GM19025 (cell line): ENCODE results near the gene NSRP1.
A peak's percentile ranks its signal among the peaks of the same experiment; 100 is the strongest.
"Not testable (repeated sequence)": the region's sequence is repeated elsewhere in the genome, so short reads cannot be mapped to it uniquely, and the experiment has no call there.

Experiments used
- ATAC-seq: cut with Tn5 transposase; IDR thresholded peaks from one replicate; pipeline ENCODE4 v1.9.1; 2021; ENCODE audit warnings: mild to moderate bottlenecking, low read depth, moderate library complexity; ENCODE audit not compliant: unreplicated experiment

Gene NSRP1, protein sequence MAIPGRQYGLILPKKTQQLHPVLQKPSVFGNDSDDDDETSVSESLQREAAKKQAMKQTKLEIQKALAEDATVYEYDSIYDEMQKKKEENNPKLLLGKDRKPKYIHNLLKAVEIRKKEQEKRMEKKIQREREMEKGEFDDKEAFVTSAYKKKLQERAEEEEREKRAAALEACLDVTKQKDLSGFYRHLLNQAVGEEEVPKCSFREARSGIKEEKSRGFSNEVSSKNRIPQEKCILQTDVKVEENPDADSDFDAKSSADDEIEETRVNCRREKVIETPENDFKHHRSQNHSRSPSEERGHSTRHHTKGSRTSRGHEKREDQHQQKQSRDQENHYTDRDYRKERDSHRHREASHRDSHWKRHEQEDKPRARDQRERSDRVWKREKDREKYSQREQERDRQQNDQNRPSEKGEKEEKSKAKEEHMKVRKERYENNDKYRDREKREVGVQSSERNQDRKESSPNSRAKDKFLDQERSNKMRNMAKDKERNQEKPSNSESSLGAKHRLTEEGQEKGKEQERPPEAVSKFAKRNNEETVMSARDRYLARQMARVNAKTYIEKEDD

DNA sequence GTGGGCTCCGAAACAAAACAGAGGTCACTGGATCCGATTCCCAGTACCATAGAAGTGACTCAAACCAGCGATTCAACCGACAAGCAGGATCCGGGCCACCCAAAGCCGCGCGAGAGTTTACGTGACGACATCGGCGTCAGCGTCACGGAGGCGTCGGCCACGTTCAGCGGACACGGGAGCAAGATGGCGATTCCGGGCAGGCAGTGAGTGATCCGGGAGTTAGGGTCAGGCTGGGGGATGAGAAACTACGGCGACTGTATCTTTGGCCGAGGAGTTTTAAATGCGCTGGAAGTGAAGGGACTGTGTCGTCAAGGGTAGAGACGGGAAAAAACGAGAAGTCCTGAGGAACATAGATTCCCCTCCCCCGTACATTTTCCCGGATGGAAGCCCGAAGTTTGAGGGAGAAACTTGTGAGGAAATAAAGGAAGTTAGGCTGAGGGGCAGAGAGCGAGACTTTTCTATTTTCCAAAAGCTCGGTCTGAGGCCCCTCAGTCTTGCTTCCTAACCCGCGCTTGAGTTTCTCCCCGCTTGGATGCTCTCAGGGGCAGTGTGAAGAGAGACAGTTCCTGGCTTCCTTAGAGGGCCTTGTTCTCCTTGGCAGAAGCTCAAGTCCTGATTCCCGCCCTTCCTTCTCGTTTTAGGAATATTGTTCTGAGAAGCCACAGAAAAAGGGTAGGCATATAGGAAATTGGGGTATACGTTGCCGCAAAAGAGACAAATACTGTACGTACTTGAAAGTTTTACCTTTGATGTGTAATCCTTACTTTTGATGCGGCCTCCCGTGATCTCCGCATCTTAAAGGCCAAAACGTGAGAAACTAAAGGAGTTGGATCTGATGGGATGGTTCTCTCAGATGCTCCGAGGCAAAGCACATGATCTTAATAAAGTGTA, at the start of gene NSRP1:
NSRP1 (plus strand) TSS at position 156 of the 891 bp plus-strand sequence; CDS start at position 184, 28 bp downstream.
- ATAC-seq = peak; percentile 81

DNA sequence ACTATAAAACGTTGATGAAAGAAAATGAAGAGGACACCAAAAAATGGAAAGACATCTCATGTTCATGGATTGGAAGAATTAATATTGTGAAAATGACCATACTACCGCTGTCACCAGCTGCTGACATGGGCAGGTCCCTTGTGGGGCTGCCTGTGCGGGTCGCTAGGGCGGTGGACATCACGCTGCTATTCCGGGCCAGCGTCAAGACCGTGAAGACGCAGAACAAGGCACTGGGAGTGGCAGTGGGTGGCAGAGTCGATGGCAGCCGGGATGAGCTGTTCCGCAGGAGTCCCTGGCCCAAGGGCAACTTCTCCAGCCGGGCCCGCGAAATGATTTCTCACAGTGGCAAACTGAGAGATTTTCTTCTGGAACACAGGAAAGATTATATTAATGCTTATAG, 48.2 kb upstream of the NSRP1 start:
- ATAC-seq = no peak

- ATAC-seq = no peak
Measured at GRCh38 chr17:30074254-30074653, 42.4 kb upstream of the NSRP1 start.

DNA sequence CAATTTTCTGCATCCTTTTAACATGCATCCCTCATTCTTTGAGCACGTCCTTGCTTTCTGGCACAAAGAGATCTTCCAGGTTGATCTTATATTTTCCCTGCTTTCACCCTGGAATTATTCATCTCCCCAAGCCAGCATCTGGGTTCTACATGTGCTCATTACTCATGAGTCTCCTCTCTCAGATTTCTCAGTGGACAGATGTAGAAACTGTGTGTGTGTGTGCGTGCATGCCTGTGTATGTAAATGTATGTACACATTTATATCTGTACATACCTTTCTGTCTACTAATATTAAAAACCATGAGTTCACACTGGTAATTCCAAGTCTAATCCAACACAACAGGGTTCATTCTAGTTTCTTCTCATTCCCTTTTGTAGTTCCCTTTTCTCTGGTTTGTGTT, 41.9 kb upstream of the NSRP1 start:
- no peak for ATAC-seq

DNA sequence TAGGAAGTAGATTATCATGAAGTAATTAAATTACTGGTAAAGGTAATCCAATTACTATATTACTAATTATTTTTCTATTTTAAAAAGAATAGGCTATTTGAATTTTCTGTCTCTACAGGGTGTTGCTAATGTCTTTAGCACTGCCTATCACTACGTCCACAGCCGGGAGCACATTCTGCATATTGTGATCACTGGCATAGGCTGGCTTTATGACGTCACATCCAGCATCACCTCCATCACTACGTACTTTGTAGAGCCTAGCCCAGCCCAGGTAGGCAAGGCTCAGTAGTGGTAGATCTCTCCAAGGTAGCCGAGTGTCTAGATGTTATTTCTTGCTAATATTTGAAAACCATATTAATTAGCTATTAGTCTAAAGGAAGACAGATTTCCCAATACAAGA, 33.8 kb upstream of the NSRP1 start:
- no peak for ATAC-seq

DNA sequence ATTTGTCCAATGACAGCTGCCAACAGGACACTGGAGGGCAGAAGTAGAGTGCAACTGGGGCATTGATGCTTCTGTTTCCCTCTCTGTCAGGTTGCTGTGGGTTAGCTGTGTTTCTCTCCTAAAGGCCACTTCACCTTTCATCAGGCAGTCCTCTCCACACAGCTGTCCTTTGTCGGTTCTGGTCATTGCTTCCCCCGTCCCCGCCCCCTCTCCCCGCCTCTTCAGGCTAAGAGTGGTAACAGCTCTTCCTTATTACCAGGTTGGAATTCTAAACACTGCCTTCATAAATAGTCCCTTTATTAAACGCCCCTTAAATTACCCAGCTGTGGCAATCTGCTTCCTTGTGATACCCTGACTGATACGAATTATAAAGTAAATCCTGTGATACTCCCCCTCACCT, 31.8 kb upstream of the NSRP1 start:
- ATAC-seq = no peak

DNA sequence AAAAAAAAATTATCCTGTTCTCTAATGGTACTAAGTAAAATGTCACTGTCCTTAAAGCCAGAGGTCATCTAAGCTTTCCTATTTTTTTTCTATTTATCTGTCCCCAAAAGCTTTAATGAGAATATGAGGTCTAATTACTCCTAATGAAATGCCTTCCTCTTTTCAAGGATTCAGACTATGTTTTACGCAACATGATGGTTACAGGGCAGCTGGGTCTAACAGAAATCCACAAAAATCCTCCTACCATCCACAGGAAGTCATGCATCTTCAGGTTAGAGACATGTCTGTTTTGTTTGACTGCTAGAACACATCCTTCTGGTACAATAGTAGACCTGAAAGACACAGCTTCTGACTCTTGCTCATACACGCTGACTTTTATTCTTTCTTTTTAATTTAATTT, 29.7 kb upstream of the NSRP1 start:
- no peak for ATAC-seq

DNA sequence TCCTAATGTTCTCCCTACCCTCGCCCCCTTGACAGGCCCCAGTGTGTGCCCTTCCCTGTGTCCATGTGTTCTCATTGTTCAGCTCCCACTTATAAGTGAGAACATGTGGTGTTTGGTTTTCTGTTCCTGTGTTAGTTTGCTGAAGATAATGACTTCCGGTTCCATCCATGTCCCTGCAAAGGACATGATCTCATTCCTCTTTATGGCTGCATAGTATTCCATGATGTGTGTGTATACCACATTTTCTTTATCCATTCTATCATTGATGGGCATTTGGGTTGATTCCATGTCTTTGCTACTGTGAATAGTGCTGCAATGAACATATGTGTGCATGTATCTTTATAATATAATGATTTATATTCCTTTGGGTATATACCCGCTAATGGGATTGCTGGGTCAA, 29.2 kb upstream of the NSRP1 start:
- not testable (repeated sequence) for ATAC-seq

- no peak for ATAC-seq
Measured at GRCh38 chr17:30091121-30091670, 25.4 kb upstream of the NSRP1 start.

GRCh38 chr17:30091771-30092170, 24.8 kb upstream of the NSRP1 start:
- ATAC-seq = no peak

DNA sequence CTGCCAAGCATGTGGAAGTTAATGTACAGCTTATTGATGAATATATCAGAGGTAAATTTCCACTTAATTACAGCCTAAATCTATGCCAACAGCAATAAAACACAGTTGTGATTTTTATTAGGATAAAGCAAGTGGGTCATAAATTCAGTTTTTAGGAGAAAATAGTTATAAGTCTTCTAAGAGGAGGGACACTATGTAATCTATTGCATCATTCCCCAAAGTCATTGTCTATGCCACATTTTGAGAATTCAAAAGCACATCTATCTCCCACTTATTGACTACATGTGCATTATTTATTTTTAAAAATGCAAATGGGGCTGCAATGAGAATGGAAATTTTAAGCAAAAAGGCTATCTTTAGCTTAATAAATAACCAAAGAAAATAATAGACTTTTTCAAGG, 23.7 kb upstream of the NSRP1 start:
- ATAC-seq = no peak

DNA sequence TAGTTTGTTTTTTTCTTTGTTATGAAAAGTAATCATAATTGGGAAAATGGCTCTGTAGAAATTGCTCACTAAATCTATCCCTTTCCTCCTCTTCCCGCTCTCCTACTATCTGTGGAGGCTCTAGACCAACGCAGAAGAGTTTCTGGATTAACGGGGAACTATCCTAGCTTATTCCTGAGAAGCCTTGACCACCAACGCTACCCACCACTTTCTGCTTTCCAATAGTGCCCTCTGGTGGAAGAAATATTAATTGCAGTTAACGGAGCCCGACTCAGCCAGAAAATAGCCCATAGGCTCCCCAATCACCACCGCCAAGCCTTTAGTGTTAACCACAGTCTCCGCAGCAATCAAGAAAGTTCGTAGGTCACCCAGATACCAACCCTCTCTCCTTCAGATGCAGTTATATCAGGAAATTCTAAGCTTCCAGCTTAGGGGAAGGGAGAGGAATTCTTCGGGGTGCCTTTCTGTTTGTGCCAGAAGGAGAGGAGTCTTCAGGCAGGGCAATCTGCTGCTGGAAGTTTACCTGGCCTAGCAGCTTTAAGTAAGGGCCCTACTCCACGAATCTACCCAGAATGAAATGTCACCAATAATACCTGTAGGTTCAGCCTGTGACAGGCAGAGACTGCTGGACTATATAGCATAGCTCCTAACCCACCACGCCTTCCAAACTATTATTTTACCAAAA, 23.0 kb upstream of the NSRP1 start:
- ATAC-seq = no peak

GRCh38 chr17:30095507-30096244, 20.9 kb upstream of the NSRP1 start:
- ATAC-seq = no peak

GRCh38 chr17:30101686-30102390, 14.8 kb upstream of the NSRP1 start:
- ATAC-seq = no peak

GRCh38 chr17:30103921-30104320, 12.7 kb upstream of the NSRP1 start:
- no peak for ATAC-seq

GRCh38 chr17:30104575-30105339, 11.9 kb upstream of the NSRP1 start:
- ATAC-seq = peak; percentile 53

- ATAC-seq = no peak
Measured at GRCh38 chr17:30112794-30113193, 3.8 kb upstream of the NSRP1 start.

DNA sequence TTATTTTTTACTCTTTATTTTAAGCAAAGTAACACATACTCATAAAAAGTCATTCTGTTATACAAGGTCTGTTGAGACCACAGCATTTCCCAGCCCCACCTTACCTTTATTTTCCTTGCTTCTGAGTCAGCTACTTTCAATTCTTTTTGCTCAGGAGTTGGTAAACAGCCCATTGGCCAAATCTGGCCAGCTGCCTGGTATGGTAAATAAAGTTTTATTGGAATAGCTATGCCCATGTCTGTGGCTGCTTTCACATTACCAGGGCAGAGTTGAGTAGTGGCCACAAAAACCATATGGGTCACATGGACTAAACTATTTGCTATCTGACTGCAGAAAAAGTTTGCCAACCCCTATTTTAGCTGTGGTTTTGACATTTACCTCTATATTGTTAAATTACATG, 3.4 kb upstream of the NSRP1 start:
- ATAC-seq = no peak

- peak; percentile 18 for ATAC-seq
Measured at GRCh38 chr17:30116345-30116660, 313 bp upstream of the NSRP1 start.
